ENCODE data around the gene SPATA22.
"Not testable (repeated sequence)": the region's sequence is repeated elsewhere in the genome, so short reads cannot be mapped to it uniquely, and the experiment has no call there.

Gene SPATA22

DNA sequence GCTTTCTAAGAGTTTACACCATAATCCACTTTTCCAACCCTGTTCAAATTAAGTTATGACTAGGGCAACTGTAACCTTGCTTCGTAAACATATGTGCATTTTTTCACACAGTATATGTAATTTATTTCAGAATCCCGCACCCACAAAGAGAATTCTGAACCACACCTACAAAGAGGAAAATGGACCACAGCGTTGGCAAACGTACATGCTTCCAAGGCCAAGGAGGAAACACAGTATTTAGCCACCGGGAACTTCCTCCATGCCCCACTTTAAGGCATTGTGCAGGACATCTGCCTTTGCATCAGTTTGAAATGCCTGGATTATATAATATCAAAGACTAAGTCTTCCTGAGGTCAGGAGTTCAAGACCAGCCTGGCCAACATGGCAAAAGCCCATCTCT lies 2.1 kb downstream of the SPATA22 start:
- DNase-seq, result no peak

DNA sequence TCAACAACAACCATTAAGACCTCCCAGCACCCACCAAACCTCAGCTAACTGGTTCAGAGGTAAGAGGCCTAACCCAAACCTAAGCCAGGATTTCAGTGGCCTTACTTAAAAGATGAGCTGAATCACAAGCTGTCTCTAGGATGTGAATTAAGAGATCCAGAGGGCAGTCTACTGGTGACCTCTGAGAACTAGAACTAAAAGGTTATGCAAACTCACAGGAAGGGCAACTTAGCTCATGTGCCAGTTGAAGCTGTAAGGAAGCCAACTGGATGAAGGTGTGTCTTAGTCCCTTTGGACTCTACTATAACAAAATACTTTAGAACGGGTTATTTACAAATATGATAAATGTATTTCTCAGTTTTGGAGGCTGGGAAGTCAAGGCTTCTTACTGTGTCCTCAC lies 5.3 kb downstream of the SPATA22 start:
- not testable (repeated sequence) for DNase-seq

DNA sequence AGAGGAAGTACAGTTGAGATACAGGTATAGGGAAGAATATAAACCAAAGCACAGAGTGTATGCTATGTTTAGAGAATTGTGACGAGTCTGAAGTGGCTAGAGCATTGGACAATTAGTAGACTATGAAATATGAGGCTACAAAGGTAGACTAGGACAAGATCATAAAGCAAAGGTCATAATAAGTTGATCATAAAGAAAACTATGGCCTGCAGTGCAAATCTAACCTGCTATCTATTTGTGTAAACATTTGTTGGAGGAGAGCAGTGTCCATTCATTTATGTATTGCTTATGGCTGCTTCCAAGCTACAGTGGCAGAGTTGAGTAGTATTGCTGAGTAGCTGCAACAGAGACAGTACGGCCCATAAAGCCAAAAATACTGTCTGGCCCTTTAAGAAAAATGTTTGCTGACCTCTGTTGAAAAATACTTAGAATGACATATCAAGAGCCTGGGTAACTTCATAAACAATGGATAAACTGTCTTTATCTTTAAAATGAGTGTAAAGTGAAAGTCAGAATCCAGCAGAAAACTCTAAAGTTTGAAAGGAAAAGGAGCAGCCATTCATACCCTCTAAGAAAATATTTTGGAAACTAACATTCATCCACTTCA lies 23.5 kb downstream of the SPATA22 start:
- no peak for DNase-seq

DNA sequence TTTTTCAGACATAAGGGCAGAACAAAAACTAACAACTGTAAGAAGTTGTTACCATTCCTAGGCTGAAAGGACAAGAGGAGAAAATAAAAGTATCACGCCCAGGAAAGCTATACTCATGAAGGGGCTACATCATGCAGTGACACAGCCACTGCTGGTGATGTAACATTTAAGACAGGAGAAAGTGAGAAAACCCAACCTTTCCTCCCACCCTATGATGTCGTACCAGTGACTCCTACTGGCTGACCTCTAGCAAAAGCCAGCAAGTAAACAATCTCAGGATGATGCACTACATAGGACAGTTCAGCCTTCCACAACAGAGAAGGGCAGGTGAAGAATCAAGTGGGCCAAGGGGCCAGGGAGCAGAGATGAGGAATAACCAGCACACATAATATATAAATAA lies 24.0 kb downstream of the SPATA22 start:
- DNase-seq, result no peak

DNA sequence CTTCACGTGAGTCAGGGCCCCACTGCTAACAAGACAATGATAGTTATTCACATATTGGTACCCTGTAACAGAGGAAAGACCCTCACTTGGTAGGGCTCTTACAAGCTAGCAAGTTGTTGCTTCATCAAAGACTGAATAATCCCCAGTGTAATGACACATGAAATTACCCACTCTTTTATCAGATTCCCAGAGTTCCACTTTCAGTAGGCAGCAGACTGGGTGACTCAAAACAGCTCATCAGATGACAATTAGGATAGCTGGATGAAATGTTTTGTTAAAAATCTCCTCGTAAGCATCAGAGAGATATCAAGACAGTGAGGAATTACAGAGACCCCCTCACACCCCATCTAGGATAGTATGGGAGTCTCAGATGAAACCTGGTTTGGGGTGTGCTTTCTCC lies 31.2 kb downstream of the SPATA22 start:
- no peak for DNase-seq

DNA sequence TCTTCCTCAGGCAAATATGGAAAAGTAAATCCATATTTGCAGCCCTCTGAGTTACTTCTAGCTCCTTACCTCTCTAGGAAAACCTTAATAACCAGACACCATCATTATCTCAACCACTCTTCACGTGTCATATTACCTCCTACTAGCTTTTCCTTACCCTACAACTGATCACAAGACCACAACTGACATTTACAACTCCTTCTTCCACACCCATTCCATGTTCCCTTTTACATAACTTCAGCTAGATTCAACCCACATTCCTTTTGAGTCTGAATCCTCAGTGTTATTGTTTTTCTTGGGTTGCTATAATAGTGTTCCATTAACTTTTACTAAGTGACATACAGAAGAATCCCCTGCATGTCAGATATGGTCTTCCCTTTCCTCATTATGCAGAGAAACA lies 33.3 kb downstream of the SPATA22 start:
- DNase-seq, result no peak

DNA sequence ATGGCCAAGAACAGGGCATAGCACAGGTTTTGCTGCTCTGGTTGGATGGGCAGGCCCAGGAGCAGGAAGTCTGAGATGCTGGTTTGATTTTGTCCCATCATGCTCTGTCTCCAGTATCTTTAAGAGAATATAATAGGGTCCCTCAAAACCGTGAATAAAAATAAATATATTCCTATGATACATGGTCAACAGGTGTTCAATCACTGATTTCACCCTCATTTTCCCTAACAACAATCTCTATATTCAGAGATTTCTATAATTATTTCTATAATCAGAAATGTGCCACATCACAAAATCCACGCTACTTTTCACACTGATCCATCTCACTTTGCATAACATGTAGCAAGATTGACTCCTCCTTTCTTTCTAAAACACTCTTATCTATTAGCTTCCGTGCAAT lies 37.9 kb downstream of the SPATA22 start, which contains the start of gene OR1E2:
Gene OR1E2, minus strand, starts transcription at position 101 of the 400 bp plus-strand sequence. Its CDS starts 0 bp downstream, at position 101.
- DNase-seq, result no peak

DNA sequence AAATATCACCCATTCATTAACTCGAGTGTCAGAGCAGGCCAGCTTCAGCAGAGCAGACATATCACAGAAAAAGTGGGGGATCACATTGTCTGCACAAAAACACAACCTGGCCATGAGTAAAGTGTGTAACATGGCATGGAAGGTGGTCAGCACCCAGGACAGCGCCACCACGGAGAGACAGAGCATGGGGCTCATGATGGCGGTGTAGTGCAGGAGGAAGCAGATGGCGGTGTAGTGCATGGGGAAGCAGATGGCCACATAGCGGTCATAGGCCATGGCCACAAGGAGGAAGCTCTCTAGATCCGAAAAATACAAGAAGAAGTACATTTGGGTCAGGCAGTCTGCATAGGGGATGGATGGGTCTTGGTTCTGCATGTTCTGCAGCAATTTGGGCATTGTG lies 38.4 kb downstream of the SPATA22 start:
- DNase-seq, result not testable (repeated sequence)

DNA sequence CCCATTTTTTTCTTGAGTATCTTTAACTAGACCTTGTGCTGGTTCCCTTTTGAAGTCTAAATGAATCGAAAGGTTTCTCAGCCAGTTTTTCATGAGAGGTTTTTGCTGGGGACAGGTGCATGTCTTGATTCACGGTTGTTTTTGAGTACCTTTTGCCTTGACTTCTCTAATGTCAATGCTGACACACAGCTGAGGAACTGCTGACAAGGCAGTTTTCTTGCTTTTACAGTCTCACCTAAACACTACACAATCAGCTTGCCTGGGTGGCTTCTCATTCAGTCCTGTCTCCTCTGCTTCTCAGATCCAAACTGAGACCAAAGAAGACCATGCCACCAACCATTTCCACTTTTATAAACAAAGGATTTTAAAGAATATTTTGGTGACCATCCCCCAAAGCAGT lies 53.4 kb downstream of the SPATA22 start:
- DNase-seq, result no peak

DNA sequence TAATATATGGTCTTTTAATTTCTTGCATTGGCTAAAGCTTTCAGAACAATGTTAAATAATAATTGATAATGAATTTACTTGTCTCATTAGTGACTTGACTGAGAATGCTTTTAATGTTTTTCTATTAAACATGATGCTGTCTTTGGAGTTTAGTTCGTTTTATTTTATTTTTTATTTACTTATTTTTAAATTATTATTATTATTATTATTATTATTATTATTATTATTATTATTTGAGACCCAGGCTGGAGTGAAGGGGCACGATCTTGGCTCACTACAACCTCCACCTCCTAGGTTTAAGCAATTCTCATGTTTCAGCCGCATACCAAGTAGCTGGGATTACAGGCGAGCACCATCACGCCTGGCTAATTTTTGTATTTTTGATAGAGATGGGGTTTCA lies 56.0 kb downstream of the SPATA22 start:
- DNase-seq, result no peak

DNA sequence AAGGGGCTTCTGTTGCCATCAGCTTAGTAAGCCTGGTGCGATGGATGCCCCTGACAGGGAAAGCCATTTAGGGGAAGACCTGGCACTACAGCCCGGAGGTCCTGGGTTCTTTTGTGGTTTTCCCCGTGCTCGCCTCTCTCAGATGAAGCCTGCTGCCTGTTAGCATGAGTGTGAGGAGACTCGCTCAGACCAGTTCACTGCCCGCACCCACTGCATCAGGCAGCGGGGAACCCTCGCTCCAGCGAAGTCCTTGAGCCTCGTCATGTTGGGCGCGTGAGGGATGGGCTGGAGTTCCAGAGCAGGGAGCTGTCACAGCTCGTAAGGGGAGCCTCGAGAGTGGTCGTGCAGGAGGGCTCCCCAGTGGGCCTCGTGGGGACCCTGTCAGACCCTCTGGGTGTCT lies 59.4 kb downstream of the SPATA22 start:
- not testable (repeated sequence) for DNase-seq

DNA sequence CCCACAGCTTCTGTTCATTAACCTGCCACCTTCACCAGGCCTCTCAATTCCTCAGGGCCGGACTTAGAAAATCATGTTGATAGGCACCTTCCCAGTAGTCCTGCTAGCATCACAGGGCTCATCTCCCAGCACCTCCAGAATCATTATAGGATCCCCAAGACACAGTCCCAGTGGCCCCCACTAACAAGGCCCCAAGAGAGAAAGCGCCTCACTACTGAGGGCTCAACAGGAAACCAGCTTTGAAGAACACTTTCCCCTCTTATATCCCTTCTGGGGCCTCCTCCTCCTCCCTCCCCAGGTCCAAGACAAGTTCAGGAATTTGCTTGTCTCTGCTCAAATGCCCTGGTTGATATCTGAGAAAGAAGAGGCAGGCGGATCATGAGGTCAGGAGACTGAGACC lies 60.5 kb downstream of the SPATA22 start, which contains the start of gene OR3A3:
Gene OR3A3, plus strand, starts transcription at position 301 of the 400 bp plus-strand sequence.
- no peak for DNase-seq

DNA sequence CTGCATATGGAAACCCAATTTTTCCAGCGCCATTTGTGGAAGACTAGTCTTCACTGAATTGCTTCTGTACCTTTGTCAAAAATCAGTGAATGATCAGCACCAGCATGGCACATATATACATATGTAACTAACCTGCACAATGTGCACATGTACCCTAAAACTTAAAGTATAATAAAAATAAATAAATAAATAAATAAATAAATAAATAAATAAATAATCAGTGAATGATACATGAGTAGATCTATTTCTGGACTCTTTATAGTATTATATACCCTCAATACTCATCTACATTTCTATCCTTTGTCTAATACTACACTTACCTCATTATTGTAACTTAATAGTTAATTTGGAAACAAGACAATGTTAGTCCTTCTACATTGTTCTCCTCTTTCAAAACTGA lies 67.8 kb downstream of the SPATA22 start:
- not testable (repeated sequence) for DNase-seq

DNA sequence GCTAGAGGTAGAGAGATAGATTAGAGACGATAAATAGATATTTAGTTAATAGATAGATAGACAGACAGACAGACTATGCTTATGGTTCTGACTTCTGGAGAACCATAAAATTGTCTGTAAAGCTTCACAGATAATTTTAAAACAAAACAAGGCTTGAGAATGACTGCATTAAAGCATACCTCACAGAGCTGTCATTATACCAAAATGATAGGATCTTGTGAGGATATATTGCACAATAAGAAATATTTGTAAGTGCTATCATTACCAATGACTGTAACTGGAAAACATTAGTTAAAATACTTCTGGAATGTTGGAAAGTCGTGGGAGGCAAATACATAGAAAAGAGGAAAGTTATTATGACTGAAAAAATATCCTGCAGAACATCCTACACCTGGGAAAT lies 69.8 kb downstream of the SPATA22 start:
- no peak for DNase-seq

DNA sequence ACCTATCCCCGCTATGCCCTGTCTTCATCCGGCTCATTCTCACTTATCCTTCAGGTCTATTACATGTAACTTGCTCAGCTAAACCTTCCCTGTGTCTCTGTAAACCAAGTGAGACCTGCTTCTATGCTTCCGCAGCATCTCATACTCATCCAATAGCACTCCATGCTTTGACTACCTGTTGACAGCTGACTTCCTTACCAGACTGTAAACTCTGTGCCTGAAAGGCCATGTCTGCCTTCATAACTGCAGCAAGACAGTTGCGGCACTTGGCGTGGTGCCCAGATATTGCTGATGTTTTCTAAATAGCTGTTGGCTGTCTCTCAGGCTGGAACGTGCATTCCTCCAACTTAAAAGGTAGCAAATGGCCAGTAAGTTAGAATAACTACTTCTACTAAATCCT lies 71.6 kb downstream of the SPATA22 start:
- no peak for DNase-seq

DNA sequence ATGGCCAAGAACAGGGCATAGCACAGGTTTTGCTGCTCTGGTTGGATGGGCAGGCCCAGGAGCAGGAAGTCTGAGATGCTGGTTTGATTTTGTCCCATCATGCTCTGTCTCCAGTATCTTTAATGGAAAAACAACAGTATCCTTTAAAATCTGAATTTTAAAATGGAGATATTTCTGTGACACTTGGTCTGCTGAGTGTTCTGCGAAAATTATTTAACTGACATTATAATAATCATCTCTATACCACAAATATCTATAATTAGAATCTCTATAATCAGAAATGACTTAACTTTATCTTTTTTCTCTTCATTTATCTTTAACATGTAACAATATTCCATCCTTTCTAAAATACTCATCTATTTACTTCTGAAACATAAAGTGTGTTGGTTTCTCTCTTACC lies 73.3 kb downstream of the SPATA22 start, which contains the start of gene OR1E1:
Gene OR1E1, minus strand, starts transcription at position 101 of the 400 bp plus-strand sequence. Its CDS starts 0 bp downstream, at position 101.
- DNase-seq, result no peak

DNA sequence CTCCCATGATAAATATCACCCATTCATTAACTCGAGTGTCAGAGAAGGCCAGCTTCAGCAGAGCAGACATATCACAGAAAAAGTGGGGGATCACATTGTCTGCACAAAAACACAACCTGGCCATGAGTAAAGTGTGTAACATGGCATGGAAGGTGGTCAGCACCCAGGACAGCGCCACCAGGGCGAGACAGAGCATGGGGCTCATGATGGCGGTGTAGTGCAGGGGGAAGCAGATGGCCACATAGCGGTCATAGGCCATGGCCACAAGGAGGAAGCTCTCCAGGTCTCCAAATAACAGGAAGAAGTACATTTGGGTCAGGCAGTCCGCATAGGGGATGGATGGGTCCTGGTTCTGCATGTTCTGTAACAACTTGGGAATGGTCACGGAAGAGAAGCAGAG lies 73.8 kb downstream of the SPATA22 start:
- DNase-seq, result not testable (repeated sequence)

All from activated CD8-positive, alpha-beta memory T cell treated with anti-CD3 and anti-CD28 coated beads, Interleukin-2, amount 50 U/mL, for 48 hours (primary cell).